ENCODE measurements around the gene FIGN. TPM values are rescaled to one million over a fixed set of nuclear protein-coding genes. Genes with fewer than 3 reads are reported as not detected.

Gene FIGN
- polyA plus RNA-seq, 1 donor from 2014 or later: 0.71 TPM

- H3K36me3 ChIP-seq (ENCODE audit: insufficient read depth, low read length): no peaks in the 10 kb centered on the region
- no peak overlapping the region for H3K9ac ChIP-seq (ENCODE audit: low read length)
- no peak overlapping the region for H2AFZ ChIP-seq (ENCODE audit: low read depth, low read length)
- H3K27me3 ChIP-seq (ENCODE audit: insufficient read depth, low read depth, low read length): no peaks in the 10 kb centered on the region
- H3K9me3 ChIP-seq (ENCODE audit: low read length): no peaks in the 10 kb centered on the region
- H4K20me1 ChIP-seq (ENCODE audit: insufficient read depth): no peaks in the 10 kb centered on the region
- H3K4me2 ChIP-seq (ENCODE audit: low read length): no peak overlapping the region
- H3K27ac ChIP-seq (ENCODE audit: low read length): no peak overlapping the region
- no peak overlapping the region for H3K4me3 ChIP-seq (ENCODE audit: low read length)
- no peaks in the 10 kb centered on the region for H3K9me2 ChIP-seq (ENCODE audit: insufficient read depth, low read length)
- H3K79me2 ChIP-seq (replicated peaks; ENCODE audit: insufficient read depth, low read length): no peaks in the 10 kb centered on the region
- TF ChIP-seq SMC3 (conservative IDR thresholded peaks at IDR 0.05; ENCODE audit: poor library complexity) (no peak), REST (IDR thresholded peaks at IDR 0.05; ENCODE audit: borderline replicate concordance) (no peak), EZH2 (IDR thresholded peaks at IDR 0.05; ENCODE audit: borderline replicate concordance, insufficient read depth, low read length, poor library complexity, severe bottlenecking) (no peak), MXI1 (conservative IDR thresholded peaks at IDR 0.05; ENCODE audit: poor library complexity, severe bottlenecking) (no peak), TAF1 (IDR thresholded peaks at IDR 0.05; ENCODE audit: low read depth) (no peak)
- H3F3A ChIP-seq (ENCODE audit: insufficient read depth, low read length, poor library complexity, severe bottlenecking): no peaks in the 10 kb centered on the region
Measured at GRCh38 chr2:163779970-163780597, 44.3 kb upstream of the FIGN start.

GRCh38 chr2:163778045-163778781 lies 42.4 kb upstream of the FIGN start:
- H3F3A ChIP-seq (ENCODE audit: insufficient read depth, low read length, poor library complexity, severe bottlenecking): no peaks in the 10 kb centered on the region
- no peak overlapping the region for H2AFZ ChIP-seq (ENCODE audit: low read depth, low read length)
- H3K4me3 ChIP-seq (ENCODE audit: low read length): no peak overlapping the region
- no peak overlapping the region for H3K4me2 ChIP-seq (ENCODE audit: low read length)
- H4K20me1 ChIP-seq (ENCODE audit: insufficient read depth): no peaks in the 10 kb centered on the region
- no peaks in the 10 kb centered on the region for H3K9me2 ChIP-seq (ENCODE audit: insufficient read depth, low read length)
- H3K9me3 ChIP-seq (ENCODE audit: low read length): no peaks in the 10 kb centered on the region
- H3K27me3 ChIP-seq (ENCODE audit: insufficient read depth, low read depth, low read length): no peaks in the 10 kb centered on the region
- H3K9ac ChIP-seq (ENCODE audit: low read length): no peak overlapping the region
- no peak for TF ChIP-seq EZH2 (IDR thresholded peaks at IDR 0.05; ENCODE audit: borderline replicate concordance, insufficient read depth, low read length, poor library complexity, severe bottlenecking)
- no peak for TF ChIP-seq POLR2AphosphoS5 (IDR thresholded peaks at IDR 0.05)
- no peak for TF ChIP-seq RAD21 (conservative IDR thresholded peaks at IDR 0.05)
- no peak for TF ChIP-seq MXI1 (conservative IDR thresholded peaks at IDR 0.05; ENCODE audit: poor library complexity, severe bottlenecking)
- TF ChIP-seq TAF1 (IDR thresholded peaks at IDR 0.05; ENCODE audit: low read depth): no peak
- no peak for TF ChIP-seq SMC3 (conservative IDR thresholded peaks at IDR 0.05; ENCODE audit: poor library complexity)
- TF ChIP-seq CTCF (IDR thresholded peaks at IDR 0.05; ENCODE audit: poor library complexity, severe bottlenecking): no peak
- TF ChIP-seq EP300 (conservative IDR thresholded peaks at IDR 0.05; ENCODE audit: poor library complexity, severe bottlenecking): no peak
- no peak for TF ChIP-seq REST (IDR thresholded peaks at IDR 0.05; ENCODE audit: borderline replicate concordance)
- no peaks in the 10 kb centered on the region for H3K36me3 ChIP-seq (ENCODE audit: insufficient read depth, low read length)
- H3K27ac ChIP-seq (ENCODE audit: low read length): no peak overlapping the region
- H3K79me2 ChIP-seq (replicated peaks; ENCODE audit: insufficient read depth, low read length): no peaks in the 10 kb centered on the region
